A549 (cell line): ENCODE results near the gene FANCF. TPM values are rescaled to one million over a fixed set of nuclear protein-coding genes. Genes with fewer than 3 reads are reported as not detected.

Experiments used
- ATAC-seq, 2 experiments: fragments of 200-7000 bp in 1 of 2; fragments of >200 bp in 1 of 2; cut with Nextera tagmentation in 1 of 2; cut with Tn5 transposase in 1 of 2; 3 replicates each; pipeline versions ENCODE4 v1.8.0 to v1.9.1; 2018 to 2020; ENCODE audit warnings: mild to moderate bottlenecking in 1 of 2, moderate library complexity in 1 of 2
- CTCF ChIA-PET: fragments of 300-600 bp; sonication (Branson Sonifier 250); formaldehyde crosslinking; extraction: SDS; loops from one replicate; lab custom pipeline; 2021; ENCODE audit warnings: antibody characterized with exemption, inconsistent platforms; lab: Yijun Ruan, JAX
- POLR2A ChIA-PET: fragments of 350-600 bp; formaldehyde crosslinking; extraction: SDS; loops from one replicate; lab custom pipeline; 2021; ENCODE audit warnings: antibody characterized with exemption, inconsistent platforms; lab: Yijun Ruan, JAX
- DNase-seq, 2 experiments: peaks; one replicate each; pipeline versions ENCODE4 v3.0.0 to v3.0.0-alpha.2; 2011 to 2016; ENCODE audit warnings: low read depth in 1 of 2, low spot score in 1 of 2
- FAIRE-seq: peaks from 2 replicates; lab custom pipeline; 2011; peaks lifted over from hg19 to GRCh38; lab: Jason Lieb, UNC
- H3K27ac ChIP-seq, 2 experiments: fragments of >200 bp; sonication (Bioruptor Twin); formaldehyde crosslinking; 3 replicates each; pipeline ENCODE4 v1.5.1; 2016 to 2017
- H3K4me1 ChIP-seq: fragments of >200 bp; sonication (Bioruptor Twin); formaldehyde crosslinking; 3 replicates; pipeline ENCODE4 v1.6.1; 2016
- H3K4me2 ChIP-seq: fragments of >200 bp; sonication (Bioruptor Twin); formaldehyde crosslinking; 3 replicates; pipeline ENCODE4 v1.6.1; 2016
- H3K4me3 ChIP-seq: fragments of >200 bp; sonication (Bioruptor Twin); formaldehyde crosslinking; 3 replicates; pipeline ENCODE4 v1.5.1; 2016
- H3K9me3 ChIP-seq: fragments of >200 bp; sonication (Bioruptor Twin); formaldehyde crosslinking; 3 replicates; pipeline ENCODE4 v1.6.1; 2016
- BHLHE40 ChIP-seq: IDR thresholded peaks from 2 replicates; pipeline ENCODE4 v1.6.1; 2012; ENCODE audit warnings: low read depth, low read length, inconsistent platforms
- CBX2 ChIP-seq: fragments of 200-600 bp; sonication (generic); IDR thresholded peaks from 2 replicates; pipeline ENCODE4 v1.6.1; 2016; ENCODE audit warnings: low read depth, mild to moderate bottlenecking, borderline replicate concordance
- CBX8 ChIP-seq: fragments of 200-600 bp; sonication (generic); IDR thresholded peaks from 2 replicates; pipeline ENCODE4 v1.6.1; 2016
- CHD2 ChIP-seq: fragments of 150-350 bp; IDR thresholded peaks from 2 replicates; pipeline ENCODE4 v1.6.1; 2014; ENCODE audit warnings: low read length; ENCODE audit not compliant: partially characterized antibody
- EHF ChIP-seq: fragments of 250-450 bp; sonication (Bioruptor Pico); IDR thresholded peaks from 2 replicates; pipeline ENCODE4 v1.5.0; 2020; ENCODE audit warnings: mild to moderate bottlenecking
- ESRRA ChIP-seq: fragments of 150-350 bp; IDR thresholded peaks from 2 replicates; pipeline ENCODE4 v1.6.1; 2014; ENCODE audit warnings: mild to moderate bottlenecking, low read length, borderline replicate concordance
- FOSB ChIP-seq: fragments of 250-450 bp; sonication (Bioruptor Pico); IDR thresholded peaks from 2 replicates; pipeline ENCODE4 v1.5.0; 2020; ENCODE audit warnings: mild to moderate bottlenecking, moderate library complexity
- FOSL2 ChIP-seq, 2 experiments: fragments of 450-650 bp in 1 of 2; fragments of >200 bp in 1 of 2; sonication (Bioruptor Twin) in 1 of 2; formaldehyde crosslinking; IDR thresholded peaks; 2 replicates each; pipeline versions ENCODE4 v1.5.0 to v1.6.1; 2016 to 2020; ENCODE audit warnings: mild to moderate bottlenecking in 1 of 2, moderate library complexity in 1 of 2
- HOXA7 ChIP-seq: fragments of 250-450 bp; sonication (Bioruptor Pico); IDR thresholded peaks from 2 replicates; pipeline ENCODE4 v1.5.0; 2020; ENCODE audit warnings: mild to moderate bottlenecking, moderate library complexity
- HOXB13 ChIP-seq: fragments of 250-450 bp; sonication (Bioruptor Pico); IDR thresholded peaks from 2 replicates; pipeline ENCODE4 v1.5.0; 2020; ENCODE audit warnings: low read depth, mild to moderate bottlenecking, moderate library complexity
- PHF8 ChIP-seq: fragments of 200-600 bp; sonication (generic); IDR thresholded peaks from 2 replicates; pipeline ENCODE4 v1.6.1; 2016; ENCODE audit warnings: low read depth, mild to moderate bottlenecking, antibody characterized with exemption, moderate library complexity, borderline replicate concordance
- POLR2AphosphoS2 ChIP-seq: conservative IDR thresholded peaks from 2 replicates; pipeline ENCODE4 v1.6.1; 2012; ENCODE audit warnings: low read length, improper control_type of control experiment, inconsistent platforms
- RARB ChIP-seq: fragments of 250-450 bp; sonication (Bioruptor Pico); IDR thresholded peaks from 2 replicates; pipeline ENCODE4 v1.8.0; 2021; ENCODE audit warnings: mild to moderate bottlenecking, moderate library complexity
- RCOR1 ChIP-seq: fragments of 150-350 bp; IDR thresholded peaks from 2 replicates; pipeline ENCODE4 v1.6.1; 2014; ENCODE audit warnings: antibody characterized with exemption, low read length, low read depth
- RFX5 ChIP-seq: fragments of 450-650 bp; IDR thresholded peaks from 2 replicates; pipeline ENCODE4 v1.7.1; 2014; ENCODE audit warnings: antibody characterized with exemption, mild to moderate bottlenecking, moderate library complexity
- RNF2 ChIP-seq: fragments of 200-600 bp; sonication (generic); IDR thresholded peaks from 2 replicates; pipeline ENCODE4 v1.6.1; 2016; ENCODE audit warnings: low read depth, mild to moderate bottlenecking, antibody characterized with exemption, moderate library complexity, borderline replicate concordance
- SREBF2 ChIP-seq: fragments of 450-650 bp; IDR thresholded peaks from 2 replicates; pipeline ENCODE4 v1.6.1; 2014; ENCODE audit warnings: mild to moderate bottlenecking, moderate library complexity
- TP53 ChIP-seq: fragments of 250-450 bp; sonication (Bioruptor Pico); IDR thresholded peaks from 2 replicates; pipeline ENCODE4 v1.5.0; 2021; ENCODE audit warnings: mild to moderate bottlenecking, moderate library complexity
- ZC3H11A ChIP-seq: fragments of 450-650 bp; IDR thresholded peaks from 2 replicates; pipeline ENCODE4 v1.6.1; 2014; ENCODE audit warnings: antibody characterized with exemption, mild to moderate bottlenecking
- ZFP36 ChIP-seq: fragments of 450-650 bp; IDR thresholded peaks from 2 replicates; pipeline ENCODE4 v1.6.1; 2014; ENCODE audit warnings: borderline replicate concordance; ENCODE audit not compliant: partially characterized antibody
- ZNF302 ChIP-seq: fragments of 250-450 bp; sonication (Bioruptor Pico); IDR thresholded peaks from 2 replicates; pipeline ENCODE4 v1.9.0; 2021; ENCODE audit warnings: inconsistent platforms, mild to moderate bottlenecking, moderate library complexity
- WGBS: methylation state at CpG from one replicate; pipeline ENCODE4 v1.1.6; 2017; ENCODE audit errors: missing lambda C conversion rate; 5-methylcytosine and 5-hydroxymethylcytosine counted together
- polyA plus RNA-seq, 4 experiments: library from polyadenylated mRNA; depleted of rRNA in 3 of 4; stranded (reverse); fragments of >200 nt; fragmentation: RNase III in 1 of 4; extraction: RNeasy Plus Mini Kit Qiagen cat#74134 plus additional on column Dnase treatment in 1 of 4; gene quantifications; 2 replicates in 3 of 4; 3 replicates in 1 of 4; pipeline ENCODE4 v1.2.3, GENCODE V29; 2011 to 2017
- TF ChIP-seq, protein P1 (sequence below): fragments of >200 bp; sonication (Bioruptor Twin); formaldehyde crosslinking; IDR thresholded peaks from 2 replicates; pipeline ENCODE4 v1.6.1; 2016
- TF ChIP-seq, protein P2 (sequence below): IDR thresholded peaks from 2 replicates; pipeline ENCODE4 v1.6.1; 2012; ENCODE audit warnings: low read depth, borderline replicate concordance
- TF ChIP-seq, protein P3 (sequence below): IDR thresholded peaks from 2 replicates; pipeline ENCODE4 v1.6.1; 2012
- TF ChIP-seq, protein P4 (sequence below): fragments of 450-650 bp; IDR thresholded peaks from 2 replicates; pipeline ENCODE4 v1.6.1; 2014; ENCODE audit warnings: antibody characterized with exemption
- TF ChIP-seq, protein P5 (sequence below): fragments of 200-600 bp; sonication (generic); IDR thresholded peaks from 2 replicates; pipeline ENCODE4 v1.6.1; 2016; ENCODE audit warnings: antibody characterized with exemption, mild to moderate bottlenecking, moderate library complexity
- TF ChIP-seq, protein P6 (sequence below): fragments of 250-450 bp; sonication (Bioruptor Pico); IDR thresholded peaks from 2 replicates; pipeline ENCODE4 v1.5.0; 2021; ENCODE audit warnings: mild to moderate bottlenecking, moderate library complexity, borderline replicate concordance

Gene FANCF
- polyA plus RNA-seq, 2 of the 4 experiments (the other 2 are of a cell fraction): 10.9 to 11.1 TPM

DNA sequence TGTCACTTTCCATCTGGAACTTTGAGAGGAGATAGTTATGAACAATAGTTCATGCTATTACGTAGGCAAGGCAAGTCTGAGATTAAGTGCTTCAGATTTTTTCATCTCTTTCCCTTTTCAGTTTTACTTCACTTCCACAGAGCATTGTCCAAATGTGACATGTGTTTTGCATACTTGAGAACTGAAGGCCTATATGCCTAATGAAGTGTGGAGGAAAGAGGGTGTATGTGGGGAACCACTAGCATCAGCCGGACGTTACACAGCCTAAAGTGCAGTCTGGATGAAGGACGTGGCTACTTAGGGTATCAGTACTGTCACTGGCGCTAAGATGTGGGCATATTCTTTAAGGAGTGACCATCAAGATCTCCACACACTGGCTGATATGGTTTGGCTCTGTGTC lies 26.2 kb downstream of the FANCF start (continued):
- TF ChIP-seq, protein P1, sequence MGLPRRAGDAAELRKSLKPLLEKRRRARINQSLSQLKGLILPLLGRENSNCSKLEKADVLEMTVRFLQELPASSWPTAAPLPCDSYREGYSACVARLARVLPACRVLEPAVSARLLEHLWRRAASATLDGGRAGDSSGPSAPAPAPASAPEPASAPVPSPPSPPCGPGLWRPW: no peak
- no peak for TF ChIP-seq CHD2

DNA sequence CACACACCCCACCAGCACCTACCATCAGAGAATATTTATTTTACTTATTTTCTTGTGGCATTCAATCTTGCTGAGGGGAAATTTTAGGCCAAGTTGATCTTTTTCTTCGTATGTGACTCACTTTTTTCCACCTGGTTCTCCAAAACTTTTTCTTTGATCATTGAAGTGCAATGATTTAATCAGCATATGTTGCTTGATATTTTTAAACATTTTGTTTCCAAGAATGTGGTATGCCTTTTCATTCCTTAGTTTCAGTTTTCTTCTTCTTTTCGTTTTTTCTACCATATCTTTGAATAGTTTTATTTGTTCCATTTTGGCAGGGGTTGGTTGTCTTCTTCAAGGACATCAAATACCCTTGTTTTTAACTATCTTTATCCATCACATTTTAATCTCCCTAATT lies 28.6 kb downstream of the FANCF start:
- no peak overlapping the region for H3K27ac ChIP-seq
- H3K4me1 ChIP-seq: no peaks in the 10 kb centered on the region
- CTCF ChIA-PET: no interaction called here
- DNase-seq: no peak
- no peak overlapping the region for H3K4me2 ChIP-seq
- WGBS: 0% methylated on average over 2 of the region's 2 CpGs
- FAIRE-seq: no peak
- 0 out of 3 replicates have a peak, but pooled peaks cover 2% of the 10 kb centered on the region for H3K9me3 ChIP-seq
- H3K4me3 ChIP-seq: no peak overlapping the region
- POLR2A ChIA-PET: no interaction called here
- no peak for ATAC-seq
- no peak for TF ChIP-seq CBX2
- TF ChIP-seq ZNF302 (CRISPR knock-in tag): no peak
- no peak for TF ChIP-seq ZFP36
- TF ChIP-seq ZC3H11A: no peak
- no peak for TF ChIP-seq PHF8
- no peak for TF ChIP-seq POLR2AphosphoS2
- TF ChIP-seq, protein P2, sequence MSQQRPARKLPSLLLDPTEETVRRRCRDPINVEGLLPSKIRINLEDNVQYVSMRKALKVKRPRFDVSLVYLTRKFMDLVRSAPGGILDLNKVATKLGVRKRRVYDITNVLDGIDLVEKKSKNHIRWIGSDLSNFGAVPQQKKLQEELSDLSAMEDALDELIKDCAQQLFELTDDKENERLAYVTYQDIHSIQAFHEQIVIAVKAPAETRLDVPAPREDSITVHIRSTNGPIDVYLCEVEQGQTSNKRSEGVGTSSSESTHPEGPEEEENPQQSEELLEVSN: no peak
- no peak for TF ChIP-seq RNF2
- TF ChIP-seq HOXB13: no peak
- TF ChIP-seq RARB (CRISPR knock-in tag): no peak
- TF ChIP-seq, protein P3, sequence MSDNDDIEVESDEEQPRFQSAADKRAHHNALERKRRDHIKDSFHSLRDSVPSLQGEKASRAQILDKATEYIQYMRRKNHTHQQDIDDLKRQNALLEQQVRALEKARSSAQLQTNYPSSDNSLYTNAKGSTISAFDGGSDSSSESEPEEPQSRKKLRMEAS: no peak

DNA sequence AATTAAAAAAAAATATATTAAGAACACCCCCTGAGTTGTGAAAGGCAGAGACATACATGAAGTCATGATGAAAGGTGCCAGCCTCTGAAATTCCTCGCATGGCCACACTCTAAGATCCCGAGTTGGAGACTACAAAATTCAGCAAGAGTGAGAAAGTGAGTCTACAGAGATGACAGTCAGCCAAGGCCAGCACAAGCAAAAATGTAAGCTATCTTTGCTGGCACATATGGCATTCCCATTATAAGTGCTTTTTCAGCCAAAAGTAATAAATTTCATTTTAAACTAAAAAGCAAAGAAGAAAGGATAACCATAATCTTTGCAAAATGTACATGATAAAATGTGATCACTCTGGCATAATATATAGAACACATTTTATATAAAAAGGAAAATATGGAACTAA lies 40.6 kb downstream of the FANCF start:
- no peaks in the 10 kb centered on the region for H3K9me3 ChIP-seq
- DNase-seq: no peak
- no peak overlapping the region for H3K27ac ChIP-seq
- H3K4me1 ChIP-seq: no peaks in the 10 kb centered on the region
- no peak for ATAC-seq
- FAIRE-seq: no peak
- 7% methylated on average over 2 of the region's 2 CpGs for WGBS
- CTCF ChIA-PET: no interaction called here
- H3K4me2 ChIP-seq: no peak overlapping the region
- H3K4me3 ChIP-seq: no peak overlapping the region
- TF ChIP-seq, protein P4, sequence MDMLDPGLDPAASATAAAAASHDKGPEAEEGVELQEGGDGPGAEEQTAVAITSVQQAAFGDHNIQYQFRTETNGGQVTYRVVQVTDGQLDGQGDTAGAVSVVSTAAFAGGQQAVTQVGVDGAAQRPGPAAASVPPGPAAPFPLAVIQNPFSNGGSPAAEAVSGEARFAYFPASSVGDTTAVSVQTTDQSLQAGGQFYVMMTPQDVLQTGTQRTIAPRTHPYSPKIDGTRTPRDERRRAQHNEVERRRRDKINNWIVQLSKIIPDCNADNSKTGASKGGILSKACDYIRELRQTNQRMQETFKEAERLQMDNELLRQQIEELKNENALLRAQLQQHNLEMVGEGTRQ: no peak
- TF ChIP-seq ESRRA (no peak), FOSL2 (IDR thresholded peaks at IDR 0.05) (no peak), FOSL2 (CRISPR knock-in tag; IDR thresholded peaks at IDR 0.05) (no peak), SREBF2 (no peak), EHF (CRISPR knock-in tag) (no peak), BHLHE40 (no peak), ZFP36 (no peak), TP53 (CRISPR knock-in tag) (no peak), RCOR1 (no peak), FOSB (CRISPR knock-in tag) (no peak), HOXA7 (CRISPR knock-in tag) (no peak), CBX2 (no peak), RFX5 (no peak), HOXB13 (no peak), CBX8 (no peak)
- TF ChIP-seq, protein P5, sequence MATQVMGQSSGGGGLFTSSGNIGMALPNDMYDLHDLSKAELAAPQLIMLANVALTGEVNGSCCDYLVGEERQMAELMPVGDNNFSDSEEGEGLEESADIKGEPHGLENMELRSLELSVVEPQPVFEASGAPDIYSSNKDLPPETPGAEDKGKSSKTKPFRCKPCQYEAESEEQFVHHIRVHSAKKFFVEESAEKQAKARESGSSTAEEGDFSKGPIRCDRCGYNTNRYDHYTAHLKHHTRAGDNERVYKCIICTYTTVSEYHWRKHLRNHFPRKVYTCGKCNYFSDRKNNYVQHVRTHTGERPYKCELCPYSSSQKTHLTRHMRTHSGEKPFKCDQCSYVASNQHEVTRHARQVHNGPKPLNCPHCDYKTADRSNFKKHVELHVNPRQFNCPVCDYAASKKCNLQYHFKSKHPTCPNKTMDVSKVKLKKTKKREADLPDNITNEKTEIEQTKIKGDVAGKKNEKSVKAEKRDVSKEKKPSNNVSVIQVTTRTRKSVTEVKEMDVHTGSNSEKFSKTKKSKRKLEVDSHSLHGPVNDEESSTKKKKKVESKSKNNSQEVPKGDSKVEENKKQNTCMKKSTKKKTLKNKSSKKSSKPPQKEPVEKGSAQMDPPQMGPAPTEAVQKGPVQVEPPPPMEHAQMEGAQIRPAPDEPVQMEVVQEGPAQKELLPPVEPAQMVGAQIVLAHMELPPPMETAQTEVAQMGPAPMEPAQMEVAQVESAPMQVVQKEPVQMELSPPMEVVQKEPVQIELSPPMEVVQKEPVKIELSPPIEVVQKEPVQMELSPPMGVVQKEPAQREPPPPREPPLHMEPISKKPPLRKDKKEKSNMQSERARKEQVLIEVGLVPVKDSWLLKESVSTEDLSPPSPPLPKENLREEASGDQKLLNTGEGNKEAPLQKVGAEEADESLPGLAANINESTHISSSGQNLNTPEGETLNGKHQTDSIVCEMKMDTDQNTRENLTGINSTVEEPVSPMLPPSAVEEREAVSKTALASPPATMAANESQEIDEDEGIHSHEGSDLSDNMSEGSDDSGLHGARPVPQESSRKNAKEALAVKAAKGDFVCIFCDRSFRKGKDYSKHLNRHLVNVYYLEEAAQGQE: no peak
- TF ChIP-seq, protein P6, sequence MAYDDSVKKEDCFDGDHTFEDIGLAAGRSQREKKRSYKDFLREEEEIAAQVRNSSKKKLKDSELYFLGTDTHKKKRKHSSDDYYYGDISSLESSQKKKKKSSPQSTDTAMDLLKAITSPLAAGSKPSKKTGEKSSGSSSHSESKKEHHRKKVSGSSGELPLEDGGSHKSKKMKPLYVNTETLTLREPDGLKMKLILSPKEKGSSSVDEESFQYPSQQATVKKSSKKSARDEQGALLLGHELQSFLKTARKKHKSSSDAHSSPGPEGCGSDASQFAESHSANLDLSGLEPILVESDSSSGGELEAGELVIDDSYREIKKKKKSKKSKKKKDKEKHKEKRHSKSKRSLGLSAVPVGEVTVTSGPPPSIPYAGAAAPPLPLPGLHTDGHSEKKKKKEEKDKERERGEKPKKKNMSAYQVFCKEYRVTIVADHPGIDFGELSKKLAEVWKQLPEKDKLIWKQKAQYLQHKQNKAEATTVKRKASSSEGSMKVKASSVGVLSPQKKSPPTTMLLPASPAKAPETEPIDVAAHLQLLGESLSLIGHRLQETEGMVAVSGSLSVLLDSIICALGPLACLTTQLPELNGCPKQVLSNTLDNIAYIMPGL (CRISPR knock-in tag): no peak
- POLR2A ChIA-PET: no interaction called here
